IPS DF 6.9 (cell line): ENCODE data around the gene RIC8B.
A peak's percentile ranks its signal among the peaks of the same experiment; 100 is the strongest.

Experiments
- DNase-seq: peaks from one replicate; pipeline ENCODE4 v3.0.0-alpha.2; 2013; ENCODE audit warnings: low read depth, low spot score
- H3K27ac ChIP-seq: one replicate; pipeline ENCODE4 v1.5.1; 2013; ENCODE audit warnings: low read length, control low read depth
- H3K27me3 ChIP-seq: 2 replicates; pipeline ENCODE4 v1.6.1; 2013; ENCODE audit warnings: mild to moderate bottlenecking, low read length; ENCODE audit not compliant: control insufficient read depth, insufficient read depth
- H3K36me3 ChIP-seq: 2 replicates; pipeline ENCODE4 v1.6.1; 2013; ENCODE audit warnings: low read length; ENCODE audit not compliant: control insufficient read depth, insufficient read depth
- H3K4me1 ChIP-seq: 2 replicates; pipeline ENCODE4 v1.6.1; 2013; ENCODE audit warnings: low read length; ENCODE audit not compliant: control insufficient read depth, insufficient read depth
- H3K4me3 ChIP-seq: 2 replicates; pipeline ENCODE4 v1.5.1; 2013; ENCODE audit warnings: mild to moderate bottlenecking, low read length
- H3K9me3 ChIP-seq: 2 replicates; pipeline ENCODE4 v1.6.1; 2013; ENCODE audit warnings: low read length, inconsistent platforms; ENCODE audit not compliant: control insufficient read depth, insufficient read depth
- WGBS: extraction: QIAGEN DNeasy Blood & Tissue Kit; methylation state at CpG from one replicate; pipeline ENCODE4 v1.1.7; 2013; ENCODE audit warnings: mixed read lengths, missing lambda C conversion rate; ENCODE audit not compliant: insufficient read length, insufficient coverage; 5-methylcytosine and 5-hydroxymethylcytosine counted together

Gene RIC8B

DNA sequence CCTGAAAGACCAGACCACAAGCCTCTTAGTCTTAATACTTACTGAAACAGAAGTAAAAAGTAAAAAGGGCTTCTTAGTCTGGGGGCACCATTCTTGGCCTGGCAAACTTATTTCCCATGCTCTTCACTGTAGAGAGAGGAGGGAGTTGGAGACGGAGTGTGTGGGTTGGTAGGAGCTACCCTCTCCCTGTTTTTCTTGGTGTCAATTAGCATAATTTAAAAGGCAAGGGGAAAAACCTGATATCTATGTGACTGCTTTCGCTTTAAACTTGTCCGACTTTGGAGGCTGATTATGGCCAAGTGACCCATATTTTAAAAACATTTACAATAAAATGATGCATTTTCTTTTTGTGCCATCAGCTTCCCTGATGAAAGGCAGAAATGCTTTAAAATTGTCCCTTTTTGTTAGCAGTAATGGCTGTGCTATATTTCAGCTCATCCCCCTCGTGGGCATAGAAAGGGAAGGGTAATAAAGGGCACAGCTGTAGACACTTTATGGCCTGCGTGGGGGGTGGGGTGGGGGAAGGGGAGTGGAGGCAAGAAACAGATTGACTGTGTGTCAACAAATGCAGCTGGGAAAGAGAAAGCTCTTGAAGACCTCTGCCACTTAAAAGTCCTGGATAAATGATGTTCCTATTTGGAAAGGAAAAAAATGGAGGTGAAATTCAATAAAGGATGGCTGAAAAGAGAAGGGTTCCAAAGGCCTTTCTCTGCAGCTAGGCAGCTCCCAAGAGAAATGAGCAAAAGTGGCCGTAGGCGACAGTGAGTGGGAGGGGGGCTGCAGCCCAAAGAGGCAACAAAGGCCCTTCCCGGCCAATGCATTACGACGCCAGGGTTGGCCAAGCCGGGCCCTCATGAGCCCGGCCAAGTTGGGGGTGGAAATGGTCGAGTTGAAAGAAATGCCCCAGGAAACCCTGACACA, 123.8 kb downstream of the RIC8B start:
- Histone ChIP-seq H3K9me3 (no peaks in the 10 kb centered on the region), H3K4me1 (no peaks in the 10 kb centered on the region), H3K27me3 (peaks cover 2% of the 10 kb centered on the region; the same call in 1 of the 2 replicates), H3K36me3 (no peaks in the 10 kb centered on the region), H3K4me3 (no peak overlapping the region), H3K27ac (no peak overlapping the region)
- WGBS = no CpG with 5 or more reads among the region's 13 CpGs
- no peak for DNase-seq

DNA sequence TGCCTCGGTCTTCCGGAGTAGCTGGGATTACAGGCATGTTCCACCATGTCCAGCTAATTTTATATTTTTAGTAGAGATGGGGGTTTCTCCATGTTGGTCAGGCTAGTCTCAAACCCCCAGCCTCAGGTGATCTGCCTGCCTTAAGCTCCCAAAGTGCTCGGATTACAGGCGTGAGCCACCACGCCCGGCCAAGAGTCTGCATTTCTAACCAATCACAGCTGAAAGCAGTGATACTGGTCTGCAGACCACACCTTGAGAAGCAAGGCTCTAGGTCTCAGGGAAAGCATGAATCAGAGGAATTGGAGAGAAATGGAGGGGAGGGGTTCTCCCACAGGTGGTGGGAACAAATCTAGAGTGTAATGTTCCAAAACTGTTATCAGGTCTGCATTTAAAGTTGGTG, 126.1 kb downstream of the RIC8B start:
- no peaks in the 10 kb centered on the region for H3K36me3 ChIP-seq
- no peaks in the 10 kb centered on the region for H3K4me1 ChIP-seq
- DNase-seq = no peak
- no peak overlapping the region for H3K4me3 ChIP-seq
- no CpG with 5 or more reads among the region's 6 CpGs for WGBS
- H3K27ac ChIP-seq = no peak overlapping the region
- H3K9me3 ChIP-seq = no peaks in the 10 kb centered on the region
- peaks cover 2% of the 10 kb centered on the region; the same call in 1 of the 2 replicates for H3K27me3 ChIP-seq

DNA sequence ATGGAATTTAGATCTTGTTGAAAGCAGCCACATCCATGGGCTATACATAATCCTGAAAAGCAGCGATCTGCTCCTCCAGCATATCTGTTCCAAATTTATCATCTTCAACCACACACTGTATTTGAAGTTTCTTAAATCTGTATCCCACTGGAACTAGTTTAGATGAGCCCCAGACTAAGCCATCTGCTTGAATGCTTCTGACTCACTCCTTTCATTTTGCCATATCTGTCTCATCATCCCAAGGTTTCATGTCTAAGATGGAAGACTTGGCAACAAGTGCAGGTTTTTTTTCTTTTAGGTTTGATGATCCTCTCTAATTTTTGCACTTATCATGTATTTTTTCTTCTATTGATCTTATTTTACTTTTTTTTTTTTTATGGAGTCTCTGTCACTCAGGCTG, 126.8 kb downstream of the RIC8B start:
- Histone ChIP-seq H3K27ac (no peak overlapping the region), H3K36me3 (no peaks in the 10 kb centered on the region), H3K27me3 (peaks cover 2% of the 10 kb centered on the region; the same call in 1 of the 2 replicates), H3K4me3 (no peak overlapping the region), H3K9me3 (no peaks in the 10 kb centered on the region), H3K4me1 (no peaks in the 10 kb centered on the region)
- no peak for DNase-seq
- WGBS = no CpG with 5 or more reads among the region's 1 CpG

GRCh38 chr12:106902053-106902452, 127.6 kb downstream of the RIC8B start:
- peaks cover 2% of the 10 kb centered on the region; the same call in 1 of the 2 replicates for H3K27me3 ChIP-seq
- H3K36me3 ChIP-seq = no peaks in the 10 kb centered on the region
- H3K4me1 ChIP-seq = no peaks in the 10 kb centered on the region
- no peak for DNase-seq
- H3K27ac ChIP-seq = no peak overlapping the region
- no peaks in the 10 kb centered on the region for H3K9me3 ChIP-seq
- no CpG with 5 or more reads among the region's 11 CpGs for WGBS
- H3K4me3 ChIP-seq = no peak overlapping the region

- Histone ChIP-seq H3K36me3 (no peaks in the 10 kb centered on the region), H3K9me3 (no peaks in the 10 kb centered on the region), H3K4me3 (peak overlapping the region; percentile 42; the same call in 1 of the 2 replicates), H3K4me1 (no peaks in the 10 kb centered on the region), H3K27ac (no peak overlapping the region), H3K27me3 (peaks cover 2% of the 10 kb centered on the region; the same call in 1 of the 2 replicates)
- DNase-seq = peak; percentile 48
- no CpG with 5 or more reads among the region's 28 CpGs for WGBS
Measured at GRCh38 chr12:106903241-106903945, 128.9 kb downstream of the RIC8B start.

DNA sequence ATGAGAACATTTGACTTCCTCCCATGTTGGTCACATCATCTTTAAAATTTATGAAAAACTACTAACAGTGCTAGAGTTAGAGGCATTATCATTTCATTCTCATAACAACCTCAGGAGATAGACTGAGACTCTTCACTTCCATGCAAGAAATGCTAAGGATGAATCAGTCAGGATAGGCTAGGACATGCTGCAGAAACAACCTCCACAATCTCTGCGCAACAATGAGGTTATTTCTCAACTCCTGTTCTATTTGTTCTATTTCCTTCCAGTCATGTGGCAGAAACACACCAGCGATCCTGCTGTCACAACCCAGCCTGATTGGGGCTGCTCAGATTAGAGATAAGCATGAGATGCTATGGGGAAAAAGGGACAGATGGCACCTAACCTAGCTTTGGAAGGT, 132.2 kb downstream of the RIC8B start:
- no peak overlapping the region for H3K27ac ChIP-seq
- no peaks in the 10 kb centered on the region for H3K4me1 ChIP-seq
- no peaks in the 10 kb centered on the region for H3K36me3 ChIP-seq
- H3K27me3 ChIP-seq = peaks cover 2% of the 10 kb centered on the region; the same call in 1 of the 2 replicates
- WGBS = no CpG with 5 or more reads among the region's 2 CpGs
- no peak for DNase-seq
- H3K9me3 ChIP-seq = no peaks in the 10 kb centered on the region
- H3K4me3 ChIP-seq = no peak overlapping the region

- no peaks in the 10 kb centered on the region for H3K4me1 ChIP-seq
- WGBS = no CpG with 5 or more reads among the region's 5 CpGs
- H3K27me3 ChIP-seq = peaks cover 2% of the 10 kb centered on the region; the same call in 1 of the 2 replicates
- no peaks in the 10 kb centered on the region for H3K9me3 ChIP-seq
- no peak overlapping the region for H3K4me3 ChIP-seq
- DNase-seq = no peak
- no peaks in the 10 kb centered on the region for H3K36me3 ChIP-seq
- no peak overlapping the region for H3K27ac ChIP-seq
Measured at GRCh38 chr12:106907411-106907810, 132.9 kb downstream of the RIC8B start.

GRCh38 chr12:106907846-106908245, 133.4 kb downstream of the RIC8B start:
- Histone ChIP-seq H3K9me3 (no peaks in the 10 kb centered on the region), H3K4me3 (no peak overlapping the region), H3K36me3 (no peaks in the 10 kb centered on the region), H3K4me1 (no peaks in the 10 kb centered on the region), H3K27me3 (peaks cover 2% of the 10 kb centered on the region; the same call in 1 of the 2 replicates), H3K27ac (no peak overlapping the region)
- DNase-seq = no peak
- no CpG with 5 or more reads among the region's 4 CpGs for WGBS

GRCh38 chr12:106908561-106908960, 134.1 kb downstream of the RIC8B start:
- no CpG with 5 or more reads among the region's 3 CpGs for WGBS
- Histone ChIP-seq H3K27ac (no peak overlapping the region), H3K9me3 (no peaks in the 10 kb centered on the region), H3K4me1 (no peaks in the 10 kb centered on the region), H3K27me3 (no peaks in the 10 kb centered on the region), H3K36me3 (no peaks in the 10 kb centered on the region), H3K4me3 (no peak overlapping the region)
- no peak for DNase-seq

DNA sequence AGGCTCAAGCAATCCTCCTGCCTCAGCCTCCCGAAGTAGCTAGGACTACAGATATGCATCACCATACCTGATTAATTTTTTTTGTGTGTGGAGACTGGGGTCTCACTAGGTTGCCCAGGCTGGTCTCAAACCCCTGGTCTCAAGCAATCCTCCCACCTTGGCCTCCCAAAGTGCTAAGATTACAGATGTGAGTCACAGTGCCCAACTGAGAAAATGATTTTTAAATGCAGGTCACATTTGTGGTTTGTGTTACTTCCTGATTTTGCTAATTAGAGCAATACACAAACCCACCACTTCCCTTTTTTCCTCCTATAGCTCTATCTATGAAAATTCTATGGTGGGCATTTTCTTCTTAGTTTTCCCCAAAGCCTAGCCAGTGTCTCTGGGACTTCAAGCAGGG, 135.7 kb downstream of the RIC8B start:
- no CpG with 5 or more reads among the region's 1 CpG for WGBS
- Histone ChIP-seq H3K27me3 (no peaks in the 10 kb centered on the region), H3K9me3 (no peaks in the 10 kb centered on the region), H3K4me3 (no peak overlapping the region), H3K4me1 (no peaks in the 10 kb centered on the region), H3K36me3 (no peaks in the 10 kb centered on the region), H3K27ac (no peak overlapping the region)
- no peak for DNase-seq
